PC-9 (cell line): Measurements from ENCODE around the gene PPARA.

Experiments
- EZH2 ChIP-seq: fragments of 200-600 bp; sonication (generic); IDR thresholded peaks from 2 replicates; pipeline ENCODE4 v1.8.0; 2017; ENCODE audit warnings: antibody characterized with exemption, low read depth
- TF ChIP-seq, protein P1 (sequence below): fragments of 200-600 bp; sonication (generic); conservative IDR thresholded peaks from 2 replicates; pipeline ENCODE4 v1.6.1; 2017; ENCODE audit warnings: mixed run types, antibody characterized with exemption, mild to moderate bottlenecking, moderate library complexity

- TF ChIP-seq, protein P1, sequence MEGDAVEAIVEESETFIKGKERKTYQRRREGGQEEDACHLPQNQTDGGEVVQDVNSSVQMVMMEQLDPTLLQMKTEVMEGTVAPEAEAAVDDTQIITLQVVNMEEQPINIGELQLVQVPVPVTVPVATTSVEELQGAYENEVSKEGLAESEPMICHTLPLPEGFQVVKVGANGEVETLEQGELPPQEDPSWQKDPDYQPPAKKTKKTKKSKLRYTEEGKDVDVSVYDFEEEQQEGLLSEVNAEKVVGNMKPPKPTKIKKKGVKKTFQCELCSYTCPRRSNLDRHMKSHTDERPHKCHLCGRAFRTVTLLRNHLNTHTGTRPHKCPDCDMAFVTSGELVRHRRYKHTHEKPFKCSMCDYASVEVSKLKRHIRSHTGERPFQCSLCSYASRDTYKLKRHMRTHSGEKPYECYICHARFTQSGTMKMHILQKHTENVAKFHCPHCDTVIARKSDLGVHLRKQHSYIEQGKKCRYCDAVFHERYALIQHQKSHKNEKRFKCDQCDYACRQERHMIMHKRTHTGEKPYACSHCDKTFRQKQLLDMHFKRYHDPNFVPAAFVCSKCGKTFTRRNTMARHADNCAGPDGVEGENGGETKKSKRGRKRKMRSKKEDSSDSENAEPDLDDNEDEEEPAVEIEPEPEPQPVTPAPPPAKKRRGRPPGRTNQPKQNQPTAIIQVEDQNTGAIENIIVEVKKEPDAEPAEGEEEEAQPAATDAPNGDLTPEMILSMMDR, result no peak
- no peak for TF ChIP-seq EZH2
Observed at GRCh38 chr22:46276563-46276962, 126.2 kb downstream of the PPARA start.
